GDM1 (cell line): ENCODE data around the gene SLC2A11.
"Not testable (repeated sequence)": the region's sequence is repeated elsewhere in the genome, so short reads cannot be mapped to it uniquely, and the experiment has no call there.

Source experiments
- DNase-seq: peaks from one replicate; lab custom pipeline; 2025; lab: John Stamatoyannopoulos, UW

The SLC2A11 gene

GRCh38 chr22:23891726-23892125 is 34.1 kb downstream of the SLC2A11 start:
- no peak for DNase-seq

DNA sequence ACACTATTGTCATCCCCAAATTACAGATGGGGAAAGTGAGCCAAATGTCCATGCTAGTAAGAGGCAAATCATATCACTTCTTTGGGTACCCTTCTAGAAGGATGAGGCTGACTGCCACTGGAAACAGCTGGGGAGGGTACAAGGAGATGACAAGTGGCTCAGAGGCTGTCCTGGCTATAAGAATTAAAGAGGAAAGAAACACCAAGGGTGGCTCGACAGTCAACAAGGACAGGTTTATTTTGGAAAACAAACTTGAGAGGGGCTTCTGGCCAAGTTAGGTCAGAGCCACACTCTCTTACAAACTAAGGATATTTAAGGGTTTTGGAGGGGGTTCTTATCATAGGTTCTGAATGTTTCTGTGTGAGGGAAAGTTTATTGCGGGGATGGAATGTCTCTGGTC is 34.5 kb downstream of the SLC2A11 start:
- no peak for DNase-seq

DNA sequence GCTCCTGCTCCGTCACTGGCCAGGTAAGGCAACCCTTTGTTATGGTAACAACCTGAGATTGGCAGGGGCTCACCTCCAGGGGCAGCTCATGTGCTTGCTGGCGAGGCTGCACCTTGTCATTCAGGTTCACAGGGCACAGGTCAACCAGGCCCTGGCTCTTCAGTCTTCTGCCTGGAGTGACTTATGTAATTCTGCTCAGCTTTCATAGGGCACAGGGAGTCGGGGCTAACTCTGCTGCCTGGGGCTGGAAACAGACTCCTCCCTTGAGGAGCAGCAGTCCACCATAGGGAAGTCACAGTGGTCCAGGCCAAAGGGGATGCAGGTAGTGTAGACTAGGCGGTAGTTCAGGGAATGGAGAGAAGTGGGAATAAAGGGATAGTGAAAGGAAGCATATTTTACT is 35.0 kb downstream of the SLC2A11 start:
- DNase-seq, result no peak

- DNase-seq, result no peak
Observed at GRCh38 chr22:23893121-23893944, 35.7 kb downstream of the SLC2A11 start.

DNA sequence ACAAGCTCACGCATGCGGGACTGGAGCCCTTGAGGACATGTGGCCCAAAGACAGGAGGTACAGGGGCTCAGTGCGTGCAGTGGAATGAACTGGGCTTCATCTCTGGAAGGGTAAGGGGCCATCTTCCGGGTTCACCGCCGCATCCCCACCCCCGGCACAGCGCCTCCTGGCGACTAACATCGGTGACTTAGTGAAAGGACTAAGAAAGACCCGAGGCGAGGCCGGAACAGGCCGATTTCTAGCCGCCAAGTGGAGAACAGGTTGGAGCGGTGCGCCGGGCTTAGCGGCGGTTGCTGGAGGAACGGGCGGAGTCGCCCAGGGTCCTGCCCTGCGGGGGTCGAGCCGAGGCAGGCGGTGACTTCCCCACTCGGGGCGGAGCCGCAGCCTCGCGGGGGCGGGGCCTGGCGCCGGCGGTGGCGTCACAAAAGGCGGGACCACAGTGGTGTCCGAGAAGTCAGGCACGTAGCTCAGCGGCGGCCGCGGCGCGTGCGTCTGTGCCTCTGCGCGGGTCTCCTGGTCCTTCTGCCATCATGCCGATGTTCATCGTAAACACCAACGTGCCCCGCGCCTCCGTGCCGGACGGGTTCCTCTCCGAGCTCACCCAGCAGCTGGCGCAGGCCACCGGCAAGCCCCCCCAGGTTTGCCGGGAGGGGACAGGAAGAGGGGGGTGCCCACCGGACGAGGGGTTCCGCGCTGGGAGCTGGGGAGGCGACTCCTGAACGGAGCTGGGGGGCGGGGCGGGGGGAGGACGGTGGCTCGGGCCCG is 36.5 kb downstream of the SLC2A11 start, which contains the start of gene MIF:
MIF (plus strand) TSS at position 439 of the 765 bp plus-strand sequence; CDS start at position 531, 92 bp downstream.
- DNase-seq, result peak; percentile 97

DNA sequence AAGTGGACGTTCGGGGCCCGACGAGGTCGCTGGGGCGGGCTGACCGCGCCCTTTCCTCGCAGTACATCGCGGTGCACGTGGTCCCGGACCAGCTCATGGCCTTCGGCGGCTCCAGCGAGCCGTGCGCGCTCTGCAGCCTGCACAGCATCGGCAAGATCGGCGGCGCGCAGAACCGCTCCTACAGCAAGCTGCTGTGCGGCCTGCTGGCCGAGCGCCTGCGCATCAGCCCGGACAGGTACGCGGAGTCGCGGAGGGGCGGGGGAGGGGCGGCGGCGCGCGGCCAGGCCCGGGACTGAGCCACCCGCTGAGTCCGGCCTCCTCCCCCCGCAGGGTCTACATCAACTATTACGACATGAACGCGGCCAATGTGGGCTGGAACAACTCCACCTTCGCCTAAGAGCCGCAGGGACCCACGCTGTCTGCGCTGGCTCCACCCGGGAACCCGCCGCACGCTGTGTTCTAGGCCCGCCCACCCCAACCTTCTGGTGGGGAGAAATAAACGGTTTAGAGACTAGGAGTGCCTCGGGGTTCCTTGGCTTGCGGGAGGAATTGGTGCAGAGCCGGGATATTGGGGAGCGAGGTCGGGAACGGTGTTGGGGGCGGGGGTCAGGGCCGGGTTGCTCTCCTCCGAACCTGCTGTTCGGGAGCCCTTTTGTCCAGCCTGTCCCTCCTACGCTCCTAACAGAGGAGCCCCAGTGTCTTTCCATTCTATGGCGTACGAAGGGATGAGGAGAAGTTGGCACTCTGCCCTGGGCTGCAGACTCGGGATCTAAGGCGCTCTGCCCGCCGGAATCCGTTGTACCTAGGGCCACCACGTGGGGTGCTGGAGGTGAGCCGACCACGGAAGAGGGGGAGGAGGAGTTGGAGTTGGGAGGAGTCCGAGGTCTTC is 37.3 kb downstream of the SLC2A11 start:
- DNase-seq, result no peak

DNA sequence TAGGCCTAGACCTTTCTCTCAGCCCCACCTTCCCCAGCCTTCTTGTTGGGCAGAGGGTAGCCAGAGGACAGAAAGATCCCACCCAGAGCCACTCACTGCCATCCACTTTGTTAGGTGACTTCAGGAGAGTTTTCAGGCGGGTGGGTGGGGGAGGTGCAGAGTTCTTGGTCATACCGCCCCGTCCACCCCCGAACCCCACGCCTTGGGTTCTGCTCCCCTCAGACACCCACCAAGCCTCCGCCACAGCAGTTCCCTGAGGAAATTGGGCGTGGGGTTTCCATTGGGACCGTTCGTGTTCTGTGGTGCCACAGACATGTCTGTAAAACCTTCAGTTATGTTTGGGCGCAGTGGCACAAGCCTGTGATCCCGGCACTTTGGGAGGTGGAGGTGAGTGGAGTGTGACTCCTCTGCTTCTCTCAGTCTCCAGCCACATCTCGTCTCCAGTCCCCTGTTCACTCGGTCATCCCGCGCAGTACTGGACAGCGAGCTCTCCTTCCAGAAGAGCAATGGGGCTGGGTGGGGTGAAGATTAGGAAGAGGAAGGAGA is 38.0 kb downstream of the SLC2A11 start:
- no peak for DNase-seq

- no peak for DNase-seq
Observed at GRCh38 chr22:23896166-23896522, 38.5 kb downstream of the SLC2A11 start.

DNA sequence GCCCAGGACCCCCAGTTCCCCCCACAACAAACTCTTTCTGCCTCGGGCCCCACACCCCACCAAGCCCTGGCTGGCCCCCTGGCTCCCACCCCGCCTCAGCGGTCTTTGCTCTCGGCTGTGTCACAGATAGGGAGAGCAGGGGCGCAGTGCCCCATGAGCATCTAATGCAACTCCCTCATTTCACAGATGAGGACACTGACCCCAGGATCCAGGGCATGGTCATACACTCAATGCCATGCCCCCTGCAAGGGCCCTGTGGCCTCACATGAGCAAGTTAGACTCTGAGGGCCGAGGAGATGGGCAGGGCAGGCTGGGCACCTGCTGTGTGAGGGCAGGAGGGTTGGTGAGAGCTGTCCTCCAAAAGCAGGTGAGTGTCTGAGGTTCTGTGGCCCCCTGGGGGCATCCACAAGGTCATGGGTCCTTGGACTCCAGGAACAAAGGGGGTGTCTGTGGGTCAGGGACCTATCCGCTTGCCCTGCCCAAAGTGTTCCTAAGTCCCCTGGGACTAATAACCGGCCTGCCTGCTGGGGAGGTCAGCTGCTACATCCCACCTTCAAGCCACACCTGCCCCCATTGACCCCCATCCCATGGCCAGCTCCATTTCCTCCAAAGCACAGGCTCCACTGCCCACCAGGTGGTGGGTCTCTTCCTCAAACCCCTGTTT is 39.0 kb downstream of the SLC2A11 start:
- DNase-seq, result no peak

GRCh38 chr22:23897320-23897719 is 39.6 kb downstream of the SLC2A11 start:
- no peak for DNase-seq

- DNase-seq, result no peak
Observed at GRCh38 chr22:23898006-23898974, 40.6 kb downstream of the SLC2A11 start.

DNA sequence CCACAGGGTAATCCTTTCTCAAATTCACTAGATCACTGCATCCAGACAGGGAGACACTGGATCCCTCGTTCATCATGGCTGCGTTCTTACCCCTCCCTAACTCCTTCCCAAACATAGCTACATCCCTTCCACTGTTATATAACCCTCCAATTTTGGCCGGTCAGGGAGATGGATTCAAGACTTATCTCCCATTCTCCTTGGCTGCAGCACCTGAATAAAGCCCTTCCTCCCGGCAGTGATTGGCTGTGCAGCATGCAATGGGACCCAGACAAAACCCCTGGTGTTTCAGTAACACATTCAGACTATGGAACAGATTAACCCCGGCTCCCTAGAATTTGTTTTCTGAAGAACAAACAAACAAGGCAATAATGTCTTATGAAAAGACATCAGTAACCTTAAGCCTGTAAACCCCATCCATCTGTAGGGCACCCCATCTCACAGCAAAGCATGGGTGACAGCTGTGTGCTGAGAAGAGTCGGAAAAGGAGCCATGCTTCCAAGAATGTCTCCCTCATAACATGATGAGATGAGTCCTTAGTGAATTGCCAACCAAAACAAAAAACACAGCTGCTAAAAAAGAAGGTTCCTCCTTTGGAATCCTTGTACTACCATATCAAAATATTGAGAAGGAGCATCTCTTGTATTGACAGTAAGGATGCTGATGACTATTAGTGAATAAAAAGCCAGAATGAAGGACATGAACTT is 41.5 kb downstream of the SLC2A11 start:
- DNase-seq, result no peak

DNA sequence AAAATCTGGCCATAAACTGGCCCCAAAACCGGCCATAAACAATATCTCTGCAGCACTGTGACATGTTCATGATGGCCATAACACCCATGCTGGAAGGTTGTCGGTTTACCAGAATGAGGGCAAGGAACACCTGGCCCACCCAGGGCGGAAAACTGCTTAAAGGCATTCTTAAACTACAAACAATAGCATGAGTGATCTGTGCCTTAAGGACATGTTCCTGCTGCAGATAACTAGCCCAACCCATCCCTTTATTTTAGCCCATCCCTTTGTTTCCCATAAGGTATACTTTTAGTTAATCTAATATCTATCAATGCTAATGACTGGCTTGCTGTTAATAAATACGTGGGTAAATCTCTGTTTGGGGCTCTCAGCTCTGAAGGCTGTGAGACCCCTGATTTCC is 42.6 kb downstream of the SLC2A11 start:
- DNase-seq, result not testable (repeated sequence)

GRCh38 chr22:23901600-23901999 is 43.9 kb downstream of the SLC2A11 start:
- DNase-seq, result no peak

GRCh38 chr22:23903328-23903971 is 45.8 kb downstream of the SLC2A11 start:
- DNase-seq, result no peak

- DNase-seq, result no peak
Observed at GRCh38 chr22:23904573-23905254, 47.0 kb downstream of the SLC2A11 start.

- DNase-seq, result no peak
Observed at GRCh38 chr22:23906641-23907040, 49.0 kb downstream of the SLC2A11 start.

DNA sequence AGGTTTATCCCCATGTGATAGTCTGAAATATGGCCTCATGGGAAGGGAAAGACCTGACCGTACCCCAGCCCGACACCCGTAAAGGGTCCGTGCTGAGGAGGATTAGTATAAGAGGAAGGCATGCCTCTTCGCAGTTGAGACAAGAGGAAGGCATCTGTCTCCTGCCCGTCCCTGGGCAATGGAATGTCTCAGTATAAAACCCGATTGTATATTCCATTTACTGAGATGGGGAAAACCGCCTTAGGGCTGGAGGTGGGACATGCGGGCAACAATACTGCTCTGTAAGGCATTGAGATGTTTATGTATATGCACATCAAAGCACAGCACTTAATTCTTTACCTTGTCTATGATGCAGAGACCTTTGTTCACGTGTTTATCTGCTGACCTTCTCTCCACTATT is 49.7 kb downstream of the SLC2A11 start:
- not testable (repeated sequence) for DNase-seq
